HepG2 (cell line): ENCODE measurements around the gene DTYMK. TPM values are rescaled to one million over a fixed set of nuclear protein-coding genes. Genes with fewer than 3 reads are reported as not detected.

Source experiments
- ARID2 ChIP-seq: sonication (generic); formaldehyde crosslinking; IDR thresholded peaks from 2 replicates; pipeline ENCODE4 v1.8.1; 2022; ENCODE audit warnings: mild to moderate bottlenecking, missing genetic modification reagents, borderline replicate concordance
- FIP1L1 ChIP-seq: fragments of 200-400 bp; formaldehyde crosslinking; IDR thresholded peaks from 2 replicates; pipeline ENCODE4 v1.6.1; 2018; ENCODE audit warnings: low read depth, mild to moderate bottlenecking, low read length, moderate library complexity, borderline replicate concordance; ENCODE audit not compliant: insufficient read depth
- GZF1 ChIP-seq: sonication (generic); formaldehyde crosslinking; IDR thresholded peaks from 2 replicates; pipeline ENCODE4 v1.5.1; 2020; ENCODE audit warnings: mild to moderate bottlenecking, missing genetic modification reagents
- KDM2A ChIP-seq: sonication (generic); formaldehyde crosslinking; IDR thresholded peaks from 2 replicates; pipeline ENCODE4 v1.4.0; 2020; ENCODE audit warnings: low read depth, missing genetic modification reagents, borderline replicate concordance
- NAIF1 ChIP-seq: sonication (generic); formaldehyde crosslinking; IDR thresholded peaks from 2 replicates; pipeline ENCODE4 v1.5.0; 2020; ENCODE audit warnings: mild to moderate bottlenecking, missing genetic modification reagents, borderline replicate concordance
- NFIB ChIP-seq: sonication (generic); formaldehyde crosslinking; IDR thresholded peaks from 2 replicates; pipeline ENCODE4 v1.9.0; 2021; ENCODE audit warnings: missing genetic modification reagents, mild to moderate bottlenecking, borderline replicate concordance
- NFYB ChIP-seq: sonication (generic); formaldehyde crosslinking; IDR thresholded peaks from 2 replicates; pipeline ENCODE4 v1.4.0; 2020; ENCODE audit warnings: missing genetic modification reagents
- SMAD1 ChIP-seq: sonication (generic); formaldehyde crosslinking; IDR thresholded peaks from 2 replicates; pipeline ENCODE4 v1.4.0; 2020; ENCODE audit warnings: missing genetic modification reagents, low read depth, mild to moderate bottlenecking, borderline replicate concordance
- SMAD3 ChIP-seq: sonication (generic); formaldehyde crosslinking; IDR thresholded peaks from 2 replicates; pipeline ENCODE4 v1.4.0; 2020; ENCODE audit warnings: missing genetic modification reagents
- SP5 ChIP-seq: IDR thresholded peaks from 2 replicates; pipeline ENCODE4 v1.6.1; 2016; ENCODE audit warnings: low read depth, borderline replicate concordance
- SRY ChIP-seq: sonication (generic); formaldehyde crosslinking; IDR thresholded peaks from 2 replicates; pipeline ENCODE4 v1.8.0; 2022; ENCODE audit warnings: mild to moderate bottlenecking, missing genetic modification reagents
- TOE1 ChIP-seq: sonication (generic); formaldehyde crosslinking; IDR thresholded peaks from 2 replicates; pipeline ENCODE4 v1.4.0; 2020; ENCODE audit warnings: mild to moderate bottlenecking, missing genetic modification reagents
- TSC22D2 ChIP-seq: sonication (generic); formaldehyde crosslinking; IDR thresholded peaks from 2 replicates; pipeline ENCODE4 v1.5.1; 2020; ENCODE audit warnings: missing genetic modification reagents, mild to moderate bottlenecking, borderline replicate concordance
- ZBTB38 ChIP-seq: sonication (generic); formaldehyde crosslinking; IDR thresholded peaks from 2 replicates; pipeline ENCODE4 v1.5.1; 2020; ENCODE audit warnings: mild to moderate bottlenecking, missing genetic modification reagents
- ZNF296 ChIP-seq: sonication (generic); formaldehyde crosslinking; conservative IDR thresholded peaks from 2 replicates; pipeline ENCODE4 v1.5.0; 2020; ENCODE audit warnings: mild to moderate bottlenecking, missing genetic modification reagents
- ZNF569 ChIP-seq: sonication (generic); formaldehyde crosslinking; IDR thresholded peaks from 2 replicates; pipeline ENCODE4 v1.5.0; 2020; ENCODE audit warnings: mild to moderate bottlenecking, missing genetic modification reagents, moderate library complexity, borderline replicate concordance
- polyA plus RNA-seq, 8 experiments: library from polyadenylated mRNA; depleted of rRNA in 3 of 8; stranded (reverse) in 7 of 8; unstranded in 1 of 8; fragments of >200 nt; fragmentation: Illumina TruSeq in 4 of 8; extraction: Trizol in 4 of 8; gene quantifications; 2 replicates each; pipeline versions ENCODE4 v1.2.1 to v1.2.3, GENCODE V29; 2011 to 2016; ENCODE audit warnings: low read depth in 4 of 8, missing spikeins in 1 of 8, mixed read lengths in 1 of 8; ENCODE audit not compliant: insufficient read depth in 1 of 8
- total RNA-seq, 5 experiments: library from RNA; depleted of rRNA; stranded (reverse); fragments of >200 nt; fragmentation: Illumina TruSeq; extraction: Trizol; gene quantifications; 2 replicates each; pipeline ENCODE4 v1.2.3, GENCODE V29; 2016; ENCODE audit warnings: low read depth in 1 of 5
- TF ChIP-seq, protein P1 (sequence below): sonication (generic); formaldehyde crosslinking; IDR thresholded peaks from 2 replicates; pipeline ENCODE4 v1.9.0; 2022; ENCODE audit warnings: missing genetic modification reagents, mild to moderate bottlenecking, borderline replicate concordance
- TF ChIP-seq, protein P2 (sequence below): sonication (generic); formaldehyde crosslinking; conservative IDR thresholded peaks from 2 replicates; pipeline ENCODE4 v1.8.0; 2022; ENCODE audit warnings: mild to moderate bottlenecking, moderate library complexity, missing genetic modification reagents
- TF ChIP-seq, protein P3 (sequence below): sonication (generic); formaldehyde crosslinking; IDR thresholded peaks from 2 replicates; pipeline ENCODE4 v1.4.0; 2020; ENCODE audit warnings: missing genetic modification reagents
- TF ChIP-seq, protein P4 (sequence below): sonication (generic); formaldehyde crosslinking; IDR thresholded peaks from 2 replicates; pipeline ENCODE4 v1.5.1; 2020; ENCODE audit warnings: missing genetic modification reagents, mild to moderate bottlenecking, borderline replicate concordance

DTYMK gene
- total and polyA plus RNA-seq, 2 of the 13 experiments (the other 11 are each of a cell fraction or from before 2014, with no cell fraction given): 57.5 to 134 TPM

DNA sequence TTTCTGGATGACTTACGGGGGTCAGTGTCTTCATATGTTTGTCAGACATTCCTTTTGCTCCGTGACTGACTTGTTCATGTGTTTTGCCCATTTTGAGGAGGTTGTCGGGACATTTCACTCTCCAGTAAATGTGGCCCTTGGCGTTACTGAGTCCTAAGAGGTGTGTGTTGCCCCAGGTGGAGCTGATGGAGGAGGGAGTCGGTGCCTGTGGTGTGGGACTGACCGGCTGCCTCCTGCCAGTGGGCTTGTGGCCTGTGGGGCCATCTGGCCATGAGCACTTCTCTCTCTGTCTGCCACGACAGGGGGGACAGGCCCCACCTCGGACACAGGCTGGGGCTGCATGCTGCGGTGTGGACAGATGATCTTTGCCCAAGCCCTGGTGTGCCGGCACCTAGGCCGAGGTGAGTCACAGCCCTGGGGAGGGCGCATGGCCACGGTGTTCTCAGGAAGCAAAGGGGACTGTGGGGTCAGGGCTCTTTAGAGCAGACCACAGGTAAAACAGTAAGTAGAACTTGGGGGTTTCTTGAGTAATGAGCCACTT, 33.3 kb downstream of the DTYMK start (continued):
- TF ChIP-seq, protein P1, sequence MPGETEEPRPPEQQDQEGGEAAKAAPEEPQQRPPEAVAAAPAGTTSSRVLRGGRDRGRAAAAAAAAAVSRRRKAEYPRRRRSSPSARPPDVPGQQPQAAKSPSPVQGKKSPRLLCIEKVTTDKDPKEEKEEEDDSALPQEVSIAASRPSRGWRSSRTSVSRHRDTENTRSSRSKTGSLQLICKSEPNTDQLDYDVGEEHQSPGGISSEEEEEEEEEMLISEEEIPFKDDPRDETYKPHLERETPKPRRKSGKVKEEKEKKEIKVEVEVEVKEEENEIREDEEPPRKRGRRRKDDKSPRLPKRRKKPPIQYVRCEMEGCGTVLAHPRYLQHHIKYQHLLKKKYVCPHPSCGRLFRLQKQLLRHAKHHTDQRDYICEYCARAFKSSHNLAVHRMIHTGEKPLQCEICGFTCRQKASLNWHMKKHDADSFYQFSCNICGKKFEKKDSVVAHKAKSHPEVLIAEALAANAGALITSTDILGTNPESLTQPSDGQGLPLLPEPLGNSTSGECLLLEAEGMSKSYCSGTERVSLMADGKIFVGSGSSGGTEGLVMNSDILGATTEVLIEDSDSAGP: peak; percentile 81
- no peak for TF ChIP-seq SMAD3 (CRISPR knock-in tag)
- TF ChIP-seq NFIB (CRISPR knock-in tag): no peak
- peak; percentile 63; the same call in 1 of the 2 replicates for TF ChIP-seq SRY
- TF ChIP-seq ARID2 (CRISPR knock-in tag): no peak
- TF ChIP-seq, protein P2, sequence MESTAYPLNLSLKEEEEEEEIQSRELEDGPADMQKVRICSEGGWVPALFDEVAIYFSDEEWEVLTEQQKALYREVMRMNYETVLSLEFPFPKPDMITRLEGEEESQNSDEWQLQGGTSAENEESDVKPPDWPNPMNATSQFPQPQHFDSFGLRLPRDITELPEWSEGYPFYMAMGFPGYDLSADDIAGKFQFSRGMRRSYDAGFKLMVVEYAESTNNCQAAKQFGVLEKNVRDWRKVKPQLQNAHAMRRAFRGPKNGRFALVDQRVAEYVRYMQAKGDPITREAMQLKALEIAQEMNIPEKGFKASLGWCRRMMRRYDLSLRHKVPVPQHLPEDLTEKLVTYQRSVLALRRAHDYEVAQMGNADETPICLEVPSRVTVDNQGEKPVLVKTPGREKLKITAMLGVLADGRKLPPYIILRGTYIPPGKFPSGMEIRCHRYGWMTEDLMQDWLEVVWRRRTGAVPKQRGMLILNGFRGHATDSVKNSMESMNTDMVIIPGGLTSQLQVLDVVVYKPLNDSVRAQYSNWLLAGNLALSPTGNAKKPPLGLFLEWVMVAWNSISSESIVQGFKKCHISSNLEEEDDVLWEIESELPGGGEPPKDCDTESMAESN: peak; percentile 86; the same call in 1 of the 2 replicates
- no peak for TF ChIP-seq TSC22D2 (CRISPR knock-in tag)
- TF ChIP-seq GZF1: no peak; the same call in 1 of the 2 replicates
- no peak for TF ChIP-seq FIP1L1
- TF ChIP-seq SP5 (CRISPR knock-in tag): 0 out of 2 replicates have a peak, but pooled peaks have one; percentile 30
- no peak for TF ChIP-seq NFYB
- TF ChIP-seq, protein P3, sequence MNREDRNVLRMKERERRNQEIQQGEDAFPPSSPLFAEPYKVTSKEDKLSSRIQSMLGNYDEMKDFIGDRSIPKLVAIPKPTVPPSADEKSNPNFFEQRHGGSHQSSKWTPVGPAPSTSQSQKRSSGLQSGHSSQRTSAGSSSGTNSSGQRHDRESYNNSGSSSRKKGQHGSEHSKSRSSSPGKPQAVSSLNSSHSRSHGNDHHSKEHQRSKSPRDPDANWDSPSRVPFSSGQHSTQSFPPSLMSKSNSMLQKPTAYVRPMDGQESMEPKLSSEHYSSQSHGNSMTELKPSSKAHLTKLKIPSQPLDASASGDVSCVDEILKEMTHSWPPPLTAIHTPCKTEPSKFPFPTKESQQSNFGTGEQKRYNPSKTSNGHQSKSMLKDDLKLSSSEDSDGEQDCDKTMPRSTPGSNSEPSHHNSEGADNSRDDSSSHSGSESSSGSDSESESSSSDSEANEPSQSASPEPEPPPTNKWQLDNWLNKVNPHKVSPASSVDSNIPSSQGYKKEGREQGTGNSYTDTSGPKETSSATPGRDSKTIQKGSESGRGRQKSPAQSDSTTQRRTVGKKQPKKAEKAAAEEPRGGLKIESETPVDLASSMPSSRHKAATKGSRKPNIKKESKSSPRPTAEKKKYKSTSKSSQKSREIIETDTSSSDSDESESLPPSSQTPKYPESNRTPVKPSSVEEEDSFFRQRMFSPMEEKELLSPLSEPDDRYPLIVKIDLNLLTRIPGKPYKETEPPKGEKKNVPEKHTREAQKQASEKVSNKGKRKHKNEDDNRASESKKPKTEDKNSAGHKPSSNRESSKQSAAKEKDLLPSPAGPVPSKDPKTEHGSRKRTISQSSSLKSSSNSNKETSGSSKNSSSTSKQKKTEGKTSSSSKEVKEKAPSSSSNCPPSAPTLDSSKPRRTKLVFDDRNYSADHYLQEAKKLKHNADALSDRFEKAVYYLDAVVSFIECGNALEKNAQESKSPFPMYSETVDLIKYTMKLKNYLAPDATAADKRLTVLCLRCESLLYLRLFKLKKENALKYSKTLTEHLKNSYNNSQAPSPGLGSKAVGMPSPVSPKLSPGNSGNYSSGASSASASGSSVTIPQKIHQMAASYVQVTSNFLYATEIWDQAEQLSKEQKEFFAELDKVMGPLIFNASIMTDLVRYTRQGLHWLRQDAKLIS (CRISPR knock-in tag): no peak
- no peak for TF ChIP-seq SMAD1 (CRISPR knock-in tag)
- no peak for TF ChIP-seq ZNF569
- TF ChIP-seq TOE1 (CRISPR knock-in tag): no peak
- peak; percentile 76; the same call in 1 of the 2 replicates for TF ChIP-seq KDM2A (CRISPR knock-in tag)
- TF ChIP-seq, protein P4, sequence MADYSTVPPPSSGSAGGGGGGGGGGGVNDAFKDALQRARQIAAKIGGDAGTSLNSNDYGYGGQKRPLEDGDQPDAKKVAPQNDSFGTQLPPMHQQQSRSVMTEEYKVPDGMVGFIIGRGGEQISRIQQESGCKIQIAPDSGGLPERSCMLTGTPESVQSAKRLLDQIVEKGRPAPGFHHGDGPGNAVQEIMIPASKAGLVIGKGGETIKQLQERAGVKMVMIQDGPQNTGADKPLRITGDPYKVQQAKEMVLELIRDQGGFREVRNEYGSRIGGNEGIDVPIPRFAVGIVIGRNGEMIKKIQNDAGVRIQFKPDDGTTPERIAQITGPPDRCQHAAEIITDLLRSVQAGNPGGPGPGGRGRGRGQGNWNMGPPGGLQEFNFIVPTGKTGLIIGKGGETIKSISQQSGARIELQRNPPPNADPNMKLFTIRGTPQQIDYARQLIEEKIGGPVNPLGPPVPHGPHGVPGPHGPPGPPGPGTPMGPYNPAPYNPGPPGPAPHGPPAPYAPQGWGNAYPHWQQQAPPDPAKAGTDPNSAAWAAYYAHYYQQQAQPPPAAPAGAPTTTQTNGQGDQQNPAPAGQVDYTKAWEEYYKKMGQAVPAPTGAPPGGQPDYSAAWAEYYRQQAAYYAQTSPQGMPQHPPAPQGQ: 0 out of 2 replicates have a peak, but pooled peaks have one; percentile 22
- no peak for TF ChIP-seq ZNF296 (CRISPR knock-in tag)
- no peak for TF ChIP-seq NAIF1 (CRISPR knock-in tag)
- peak; percentile 99 for TF ChIP-seq ZBTB38 (CRISPR knock-in tag)
